GM21576 (cell line): ENCODE results near the gene MUSTN1.

Experiments used
- ATAC-seq: cut with Tn5 transposase; IDR thresholded peaks from one replicate; pipeline ENCODE4 v1.9.1; 2021; ENCODE audit warnings: mild to moderate bottlenecking, moderate library complexity; ENCODE audit not compliant: unreplicated experiment

Gene MUSTN1

DNA sequence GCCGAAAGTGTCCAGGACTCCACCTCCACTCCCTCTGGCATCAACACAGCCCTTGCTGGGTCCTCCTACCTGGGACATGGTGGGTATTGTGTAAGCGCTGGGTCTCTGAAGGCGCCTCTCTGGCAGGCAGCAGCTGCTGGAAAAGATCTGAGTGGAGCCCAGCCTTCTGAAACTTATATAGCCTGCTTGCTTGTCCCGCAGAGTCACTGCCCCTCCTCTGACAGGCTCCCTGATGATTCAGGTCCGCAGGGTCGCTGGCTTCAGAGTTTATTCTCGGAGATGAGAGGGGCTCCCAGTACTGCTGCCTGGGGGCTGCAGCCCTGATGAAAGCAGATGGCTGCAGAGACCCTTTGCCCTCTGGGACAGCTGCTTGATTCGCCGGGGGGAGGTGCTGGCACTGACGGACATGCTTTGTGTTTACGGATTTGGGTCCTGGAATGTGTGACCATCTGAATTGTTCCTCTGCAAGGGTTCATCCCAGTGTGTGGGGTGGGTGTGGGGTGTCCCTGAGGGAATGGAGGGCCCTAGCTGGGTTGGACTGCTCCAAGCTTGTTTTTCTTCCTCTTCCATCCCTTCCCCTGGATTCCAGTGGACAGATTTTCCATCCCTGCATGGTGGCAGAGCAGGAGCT lies at the start of gene MUSTN1:
MUSTN1 (minus strand) TSS at position 149 of the 631 bp plus-strand sequence; CDS start at position 78, 71 bp downstream.
- no peak for ATAC-seq

DNA sequence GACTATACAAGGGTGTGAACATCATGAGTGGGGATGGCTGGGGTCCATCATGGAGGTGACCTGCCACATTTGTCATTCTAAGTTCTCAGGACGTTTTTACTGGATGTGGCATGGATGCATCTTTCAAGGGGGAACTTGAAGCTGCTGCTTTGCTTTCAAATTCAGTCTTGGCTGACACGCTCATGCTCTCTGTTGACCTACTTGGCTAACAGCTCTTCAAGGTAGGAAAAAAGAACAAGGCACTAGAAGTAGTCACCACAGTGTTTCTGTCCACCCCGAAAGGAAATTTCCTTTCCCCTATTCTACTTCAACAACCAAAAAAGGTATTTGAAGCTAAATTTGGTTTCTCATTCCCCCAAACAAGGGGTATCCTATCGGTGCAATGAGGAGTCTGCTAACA lies 47.6 kb upstream of the MUSTN1 start:
- ATAC-seq = no peak

DNA sequence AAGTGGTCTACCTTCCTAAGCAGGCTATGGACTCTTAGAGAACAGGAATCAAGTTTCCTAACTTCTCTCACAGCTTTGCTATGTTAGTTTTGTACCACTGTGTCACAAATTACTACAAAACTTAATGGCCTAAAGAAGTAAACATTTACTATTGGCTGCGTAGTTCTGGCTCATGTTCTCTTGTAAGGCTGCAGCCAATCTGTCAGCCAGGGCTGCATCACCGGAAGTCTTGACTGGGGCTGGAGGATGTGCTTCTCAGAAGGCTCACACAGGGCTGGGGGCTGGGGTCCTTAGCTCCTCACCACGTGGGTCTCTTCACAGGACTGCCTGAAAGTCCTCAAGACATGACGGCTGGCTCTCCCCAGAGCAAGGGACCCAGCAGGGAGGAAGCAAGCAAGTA lies 47.1 kb upstream of the MUSTN1 start:
- no peak for ATAC-seq

DNA sequence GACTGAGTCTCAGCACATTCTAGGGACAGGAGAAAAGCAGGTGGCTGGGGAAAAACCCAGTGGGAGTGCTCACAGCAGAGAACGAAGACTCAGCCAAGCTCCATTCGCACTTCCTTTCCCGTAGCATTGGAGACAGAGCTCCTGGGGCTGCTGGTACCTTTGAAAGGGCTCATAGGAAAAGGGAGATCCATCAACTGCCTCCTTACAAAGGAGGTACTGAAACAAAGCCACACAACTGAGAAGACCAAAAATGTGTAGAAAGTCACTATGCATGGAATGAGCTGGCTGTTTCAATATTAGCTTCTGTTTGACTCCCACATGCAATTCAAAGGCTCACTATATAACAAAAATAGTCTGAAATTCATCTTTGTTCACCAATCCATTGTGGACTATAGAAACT lies 45.7 kb upstream of the MUSTN1 start:
- ATAC-seq = no peak

DNA sequence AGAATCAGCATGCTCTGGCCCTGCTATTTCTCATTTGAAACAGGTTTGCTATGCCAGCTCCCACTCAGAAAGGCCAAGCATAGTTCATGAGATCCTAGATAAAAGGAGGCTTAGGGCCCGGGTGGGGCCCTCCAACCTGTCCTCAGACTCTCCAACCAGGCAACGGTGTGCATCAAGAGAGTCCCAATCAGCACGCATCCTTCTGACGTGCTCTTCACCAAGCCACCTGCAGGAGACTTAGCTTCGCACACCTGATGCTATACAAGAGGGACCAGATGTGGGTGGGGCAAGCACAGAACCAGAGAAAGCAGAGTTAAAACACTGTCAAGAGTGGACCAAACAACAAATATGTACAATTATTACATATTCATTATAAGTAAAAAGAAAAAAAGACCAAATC lies 45.2 kb upstream of the MUSTN1 start:
- ATAC-seq = no peak

DNA sequence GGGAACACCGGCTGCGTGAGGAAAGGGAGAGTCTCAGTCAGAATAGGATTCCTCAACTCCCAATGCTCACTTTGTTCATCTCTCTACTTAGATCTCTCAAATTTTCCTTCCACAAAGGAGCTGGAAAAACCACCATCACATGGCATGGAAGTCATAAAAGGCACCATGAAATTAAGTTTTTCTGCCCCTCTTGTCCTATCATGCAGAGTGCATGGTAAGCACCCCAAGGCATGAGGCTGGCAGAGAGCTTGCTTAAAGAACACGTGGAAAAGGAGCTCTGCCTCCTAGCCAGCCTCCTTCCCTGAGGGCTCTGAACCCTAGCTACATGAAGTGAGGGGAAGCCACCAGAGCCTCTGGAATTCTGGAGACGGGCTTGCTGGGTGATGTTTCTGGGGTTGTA lies 44.8 kb upstream of the MUSTN1 start:
- no peak for ATAC-seq

DNA sequence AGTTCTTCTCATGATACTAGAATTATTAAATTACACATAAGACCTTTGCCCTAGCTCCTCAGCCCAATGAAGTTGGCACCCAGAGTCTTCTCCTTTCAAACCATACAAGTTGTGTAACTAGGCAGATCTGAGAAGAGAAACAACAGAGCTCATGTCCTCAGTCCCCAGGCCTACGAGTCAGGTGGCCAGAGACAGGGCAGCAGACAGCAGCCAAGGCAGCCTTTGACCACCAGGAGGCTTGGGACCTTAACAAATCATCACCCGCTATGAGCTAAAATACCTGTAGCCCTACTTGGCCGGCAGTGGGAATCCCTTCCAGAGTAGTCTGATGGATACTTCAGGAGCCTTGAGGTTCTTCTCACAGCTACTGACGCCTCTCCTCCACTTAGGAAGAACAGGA lies 44.3 kb upstream of the MUSTN1 start:
- ATAC-seq = no peak

DNA sequence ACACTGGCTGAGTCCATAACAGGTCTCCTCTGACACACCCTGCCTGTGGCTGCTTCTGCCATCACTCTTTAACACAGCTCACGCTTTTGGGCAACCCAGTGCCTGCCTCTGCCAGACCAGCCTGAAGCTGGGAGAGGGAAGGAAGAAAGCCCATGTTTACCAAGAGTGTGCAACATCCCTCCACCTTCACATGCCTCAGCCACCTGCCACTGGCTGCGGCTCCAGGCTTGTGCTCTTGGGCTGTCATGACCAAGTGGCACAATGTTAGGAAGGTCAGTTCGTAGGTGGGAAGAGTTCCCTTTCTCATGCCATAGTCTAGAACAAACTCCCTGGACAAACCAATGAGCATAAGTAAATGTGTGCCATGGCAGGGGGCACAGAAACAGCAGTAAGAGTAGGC lies 42.3 kb upstream of the MUSTN1 start:
- no peak for ATAC-seq

DNA sequence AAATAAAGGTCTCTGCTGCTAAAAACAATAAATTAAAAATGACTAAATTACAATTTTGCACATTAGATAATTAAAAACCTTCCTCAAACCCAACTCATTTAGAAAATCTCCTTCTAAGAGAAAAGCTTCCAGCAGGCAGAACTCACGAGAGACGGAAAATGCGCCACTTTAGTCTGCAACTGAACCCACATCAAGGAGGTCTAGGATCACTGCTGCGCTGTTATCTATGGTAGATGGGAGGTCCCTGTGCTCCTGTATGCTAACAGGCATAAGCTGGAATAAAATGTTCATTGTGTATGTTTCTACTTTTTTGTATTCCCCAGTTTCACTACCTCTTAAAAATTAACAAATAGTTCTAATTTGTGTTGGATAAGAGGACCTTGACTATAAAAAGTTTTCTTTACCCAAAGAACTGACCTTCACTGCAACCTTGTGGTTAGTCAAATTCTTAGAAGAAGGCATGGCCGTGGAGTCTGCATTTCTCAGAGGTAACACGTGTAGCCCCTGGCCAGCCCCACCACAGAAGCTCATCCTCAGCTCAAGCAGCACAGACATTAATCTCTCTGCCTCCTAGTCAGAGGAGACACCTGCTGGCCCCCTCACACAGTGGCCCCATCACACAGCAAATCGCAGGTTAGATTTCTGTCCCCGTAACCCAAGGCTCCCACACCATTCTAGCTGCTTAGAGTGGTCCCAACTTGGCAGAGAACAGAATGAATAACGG lies 40.2 kb upstream of the MUSTN1 start:
- no peak for ATAC-seq

DNA sequence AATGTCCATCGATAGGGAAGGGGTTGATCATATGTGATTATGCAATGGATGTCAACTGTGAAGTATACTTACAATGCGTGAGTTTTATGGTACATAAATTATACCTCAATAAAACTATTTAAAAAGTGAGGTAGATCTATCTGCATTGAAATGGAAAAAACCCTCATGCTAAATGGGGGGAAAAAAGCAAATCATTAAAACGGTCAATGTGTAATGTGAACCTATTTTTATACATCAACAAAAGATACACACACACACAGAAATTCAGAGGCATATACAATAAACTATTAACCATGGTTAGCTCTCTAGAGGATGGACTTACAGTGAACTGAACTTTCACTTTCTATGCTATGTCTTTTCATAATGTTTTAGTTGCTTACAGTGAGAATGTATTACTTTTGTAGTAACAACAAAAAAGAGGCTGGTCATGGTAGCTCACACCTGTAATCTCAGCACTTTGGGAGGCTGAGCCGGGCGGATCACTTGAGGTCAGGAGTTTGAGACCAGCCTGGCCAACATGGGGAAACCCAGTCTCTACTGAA lies 39.4 kb upstream of the MUSTN1 start:
- ATAC-seq = no peak

DNA sequence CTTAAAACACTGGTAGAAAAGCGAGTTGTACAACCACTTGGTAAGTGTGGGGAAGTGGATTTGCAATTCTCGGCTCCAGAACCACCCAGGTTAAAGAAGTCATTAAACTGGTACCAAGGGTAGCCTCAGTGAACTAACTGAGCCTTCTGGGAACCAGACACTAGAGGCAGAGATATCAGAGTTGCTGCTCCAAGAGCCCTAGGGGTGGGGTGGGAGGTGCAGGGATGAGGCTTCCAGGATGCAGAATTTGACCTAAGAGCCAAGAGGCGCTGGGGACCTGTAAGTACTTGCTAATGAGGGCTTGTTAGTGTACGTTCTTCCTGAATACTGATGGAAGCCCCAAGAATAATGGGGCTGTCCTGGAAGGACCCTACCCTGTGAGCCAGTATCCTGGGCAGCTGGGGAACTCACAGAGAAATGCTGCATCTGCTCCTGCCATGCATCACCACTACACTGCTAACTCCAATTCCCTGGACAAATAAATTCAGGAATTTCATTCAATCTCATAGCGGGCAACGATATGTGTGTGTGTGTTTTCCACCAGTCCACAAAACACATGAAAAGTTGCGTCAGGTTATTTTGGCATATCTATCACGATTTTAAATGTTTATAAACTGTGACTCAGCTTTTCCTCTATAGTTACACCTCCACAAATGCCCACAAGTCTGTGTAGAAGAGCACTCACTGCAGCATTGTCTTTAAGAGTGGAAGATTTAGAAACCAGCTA lies 38.8 kb upstream of the MUSTN1 start:
- ATAC-seq = no peak

DNA sequence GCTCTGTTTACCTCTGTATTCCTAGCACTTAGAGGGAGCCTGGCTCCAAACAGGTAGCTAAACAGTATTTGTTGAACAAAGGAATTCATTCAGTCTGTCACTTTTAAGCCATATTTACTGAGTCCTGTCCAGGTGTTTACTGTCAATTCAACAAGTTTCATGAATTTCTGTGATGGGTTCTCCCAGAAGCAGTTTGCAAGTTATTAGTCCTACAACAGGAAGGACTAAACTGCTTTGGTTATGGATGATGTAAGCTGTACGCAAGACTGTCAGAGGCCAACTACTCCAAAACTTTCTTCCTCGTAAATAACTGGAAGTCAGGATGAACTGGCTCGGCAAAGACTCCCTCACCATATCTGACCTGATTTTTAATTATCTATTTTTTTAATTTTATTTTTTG lies 37.4 kb upstream of the MUSTN1 start:
- ATAC-seq = no peak

DNA sequence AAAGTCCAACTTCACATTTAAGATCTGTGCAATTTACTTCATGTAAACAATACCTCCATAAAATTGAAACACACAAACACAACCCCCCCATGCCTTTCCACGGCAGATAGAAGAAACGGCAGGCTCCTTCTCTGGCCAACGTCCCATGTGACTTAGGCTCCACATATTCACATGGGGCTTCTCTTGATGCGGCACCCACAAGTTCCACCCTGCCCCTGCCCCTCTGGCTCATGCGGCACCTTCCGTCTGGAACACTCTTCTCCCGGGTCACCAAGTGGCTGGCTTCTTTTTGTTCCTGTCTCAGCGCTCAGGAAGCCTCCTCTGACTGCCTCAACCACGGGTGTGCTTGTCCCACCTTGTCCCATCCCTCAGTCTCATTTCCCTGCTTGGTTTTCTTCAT lies 36.9 kb upstream of the MUSTN1 start:
- ATAC-seq = no peak

DNA sequence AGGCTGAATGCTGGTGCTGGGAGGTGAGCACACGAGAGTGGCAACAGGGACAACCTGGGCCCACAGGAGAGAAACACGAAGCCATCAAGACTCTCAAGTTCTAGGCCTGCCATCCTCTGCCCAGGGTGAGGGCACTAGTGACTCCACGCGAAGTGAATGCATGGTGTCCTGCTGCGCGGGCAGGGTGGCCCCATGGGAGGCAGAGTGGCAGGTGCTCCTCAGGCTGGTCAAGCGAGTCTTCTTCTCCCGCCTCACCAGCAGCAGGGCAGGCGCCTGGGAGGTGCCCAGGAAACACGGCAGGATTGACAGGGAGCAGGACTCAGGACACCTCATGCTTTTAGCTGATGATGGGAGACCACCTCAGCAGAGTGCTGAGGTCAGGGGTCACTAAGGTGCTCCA lies 35.7 kb upstream of the MUSTN1 start:
- ATAC-seq = no peak

DNA sequence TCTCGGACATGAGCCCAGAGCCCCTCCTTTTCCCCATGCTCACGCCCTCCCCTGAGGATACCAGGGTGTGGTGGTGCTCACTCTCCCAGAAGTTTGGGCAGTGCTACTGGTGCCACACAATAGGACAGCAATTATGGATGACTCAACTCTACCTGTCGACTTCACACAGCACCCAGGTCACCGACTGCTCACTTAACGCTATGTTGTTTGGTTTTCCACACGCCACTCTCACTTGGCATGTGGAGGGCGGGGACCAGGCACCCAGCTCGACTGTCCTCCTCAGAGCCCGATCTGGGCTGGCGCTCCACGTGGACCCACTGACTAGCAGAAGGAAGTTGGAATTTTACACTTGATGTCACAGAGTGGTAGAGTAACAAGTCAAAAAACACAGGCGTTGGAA lies 31.6 kb upstream of the MUSTN1 start:
- no peak for ATAC-seq

DNA sequence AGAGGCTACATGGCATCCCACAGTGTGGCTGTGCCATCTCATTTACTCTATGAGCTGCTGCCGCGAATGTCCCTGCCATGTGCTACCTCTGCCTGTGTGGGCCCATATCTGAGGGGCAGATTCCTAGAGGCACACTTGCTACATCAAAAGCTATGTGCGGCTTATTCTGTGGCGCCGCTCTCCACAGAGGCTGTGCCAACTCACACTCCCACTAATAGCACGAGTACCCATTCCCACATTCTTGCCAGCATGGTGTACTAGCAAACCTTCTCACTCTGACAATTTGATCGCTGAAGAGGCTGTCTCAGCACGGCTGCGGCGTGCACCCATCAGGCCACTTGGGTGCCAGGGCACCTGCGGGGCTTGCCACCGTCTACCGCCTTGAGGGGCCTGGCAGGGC lies 31.2 kb upstream of the MUSTN1 start:
- ATAC-seq = no peak

DNA sequence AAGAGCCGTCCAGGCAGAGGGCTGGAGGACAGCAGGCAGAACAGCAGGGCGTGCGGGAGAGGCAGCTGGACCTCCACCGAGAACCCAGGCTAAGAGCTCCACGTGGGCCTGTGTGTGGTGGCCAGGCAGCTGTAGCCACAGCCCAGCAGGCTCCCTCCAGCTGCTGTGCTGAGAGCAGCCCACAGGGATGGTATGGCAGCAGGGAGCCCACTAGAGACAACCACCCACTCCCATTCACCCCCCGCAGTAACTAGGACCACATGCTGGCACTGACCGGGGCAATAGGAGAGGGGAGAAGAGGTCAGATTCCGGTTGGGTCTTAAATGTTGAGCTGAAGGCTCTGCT lies 25.6 kb upstream of the MUSTN1 start:
- no peak for ATAC-seq

DNA sequence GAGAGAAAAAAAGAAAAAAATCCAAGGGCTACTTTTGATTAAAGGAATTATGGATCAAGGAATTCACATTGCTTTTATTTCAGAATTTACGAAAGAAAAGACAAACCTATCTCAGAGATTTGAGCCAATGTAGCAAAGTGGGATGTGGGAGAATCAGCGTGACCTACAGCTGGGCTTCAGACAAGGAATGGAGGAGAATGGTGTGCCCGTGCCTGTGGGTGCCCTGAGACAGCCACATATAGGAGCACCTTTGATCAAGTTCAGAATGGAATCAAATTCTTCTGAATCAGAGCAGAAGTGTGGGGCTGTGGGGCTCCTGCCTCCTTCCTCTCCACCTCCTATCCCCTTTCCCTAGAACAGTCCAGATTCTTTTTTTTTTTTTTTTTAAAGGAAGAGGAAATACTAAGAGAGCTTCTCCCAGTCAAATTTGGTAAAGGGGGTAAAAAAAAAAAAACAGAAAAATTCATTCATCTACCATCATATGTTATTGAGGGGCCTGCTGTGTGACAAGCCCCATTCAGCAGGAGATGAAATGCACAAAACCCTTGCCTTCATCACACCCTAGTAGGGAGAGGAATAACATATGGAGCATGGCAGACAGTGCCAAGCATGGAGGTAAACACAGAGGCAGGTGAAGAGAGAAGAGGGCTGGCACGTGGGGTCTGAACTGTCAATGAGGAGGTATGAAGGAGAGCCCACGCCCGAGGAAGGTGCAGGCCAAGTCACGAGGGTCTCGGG lies 25.0 kb upstream of the MUSTN1 start:
- ATAC-seq = no peak

DNA sequence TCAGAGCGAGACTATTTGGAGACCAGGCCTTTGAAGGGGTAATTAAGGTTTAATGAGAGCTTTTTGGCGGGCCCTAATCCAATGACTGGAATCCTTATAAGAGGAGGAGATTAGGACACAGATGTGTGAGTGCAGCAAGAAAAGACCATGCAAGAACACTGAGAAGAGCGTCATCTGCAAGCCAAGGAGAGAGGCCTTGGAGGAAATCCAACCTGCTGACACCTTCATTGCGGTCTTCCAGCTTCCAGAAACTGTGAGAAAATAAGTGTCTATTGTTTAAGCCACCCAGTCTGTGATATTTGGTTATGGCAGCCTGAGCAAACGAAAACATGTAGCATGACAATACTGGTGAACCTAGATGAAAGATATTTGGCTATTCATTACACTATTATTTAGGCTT lies 23.0 kb upstream of the MUSTN1 start:
- no peak for ATAC-seq

DNA sequence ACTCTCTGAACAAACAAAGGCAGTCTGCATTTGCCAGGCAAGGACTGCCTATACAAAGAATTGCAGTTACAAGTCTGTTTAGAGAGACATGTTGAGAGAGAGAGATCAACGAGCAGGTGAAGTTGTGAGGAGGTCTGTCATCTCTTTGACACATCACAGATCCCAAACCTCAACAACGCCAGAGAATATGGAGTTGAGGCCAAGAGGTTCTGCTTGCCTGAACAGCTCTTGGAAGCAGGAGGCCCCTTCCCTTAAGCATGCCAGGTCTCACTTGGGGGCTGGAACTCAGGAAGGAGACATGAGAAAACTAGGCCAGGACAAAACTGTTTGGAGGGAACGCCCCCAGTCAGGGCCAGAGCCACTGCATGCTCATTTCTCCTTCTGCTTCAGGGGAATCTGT lies 22.3 kb upstream of the MUSTN1 start:
- ATAC-seq = no peak

DNA sequence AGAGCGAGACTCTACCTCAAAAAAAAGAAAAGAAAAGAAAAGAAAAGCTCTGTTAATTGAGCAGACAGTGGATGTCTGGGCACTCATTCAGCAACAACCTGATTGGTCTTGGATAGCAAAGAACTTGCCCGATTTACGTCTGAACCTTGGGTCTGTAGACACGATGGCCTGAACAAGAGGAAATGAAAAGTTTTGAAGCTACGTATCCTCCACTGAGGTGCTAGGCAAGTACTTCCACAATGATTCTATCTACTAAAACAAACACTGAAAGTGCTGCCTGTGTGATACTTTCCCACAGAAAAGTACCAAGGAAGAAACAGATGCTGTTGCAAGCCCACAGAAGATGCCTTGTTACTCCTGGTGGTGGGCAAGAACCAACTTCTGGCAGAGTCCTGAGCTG lies 21.8 kb upstream of the MUSTN1 start:
- no peak for ATAC-seq
